K562 (cell line): ENCODE measurements around the gene NXN. TPM values are rescaled to one million over a fixed set of nuclear protein-coding genes. Genes with fewer than 3 reads are reported as not detected.

Experiments
- GTF2A2 ChIP-seq: IDR thresholded peaks from 2 replicates; pipeline ENCODE4 v1.6.1; 2016; ENCODE audit warnings: mild to moderate bottlenecking, missing genetic modification characterization, missing compliant biosample characterization
- HDAC2 ChIP-seq: fragments of 450-650 bp; IDR thresholded peaks from 2 replicates; pipeline ENCODE4 v1.6.1; 2016; ENCODE audit warnings: mild to moderate bottlenecking
- MCM2 ChIP-seq: fragments of 450-650 bp; IDR thresholded peaks from 2 replicates; pipeline ENCODE4 v1.6.1; 2017; ENCODE audit warnings: low read depth, mild to moderate bottlenecking
- MCM5 ChIP-seq: fragments of 450-650 bp; IDR thresholded peaks from 2 replicates; pipeline ENCODE4 v1.6.1; 2016; ENCODE audit warnings: low read depth
- NFXL1 ChIP-seq: fragments of 450-650 bp; formaldehyde crosslinking; IDR thresholded peaks from 2 replicates; pipeline ENCODE4 v1.4.0; 2021; ENCODE audit warnings: mild to moderate bottlenecking
- RBM22 ChIP-seq: fragments of 200-400 bp; formaldehyde crosslinking; IDR thresholded peaks from 2 replicates; pipeline ENCODE4 v1.6.1; 2018; ENCODE audit warnings: low read length, low read depth; ENCODE audit not compliant: poor library complexity, severe bottlenecking
- TAF7 ChIP-seq: fragments of 450-650 bp; IDR thresholded peaks from 2 replicates; pipeline ENCODE4 v1.6.1; 2016; ENCODE audit warnings: missing genetic modification characterization, missing compliant biosample characterization
- ZFP30 ChIP-seq: fragments of 250-450 bp; sonication (Bioruptor Pico); IDR thresholded peaks from 2 replicates; pipeline ENCODE4 v1.8.0; 2022; ENCODE audit warnings: moderate library complexity, mild to moderate bottlenecking, inconsistent platforms, borderline replicate concordance
- ZNF311 ChIP-seq: fragments of 250-450 bp; sonication (Bioruptor Pico); IDR thresholded peaks from 2 replicates; pipeline ENCODE4 v1.4.0; 2020; ENCODE audit warnings: mild to moderate bottlenecking, moderate library complexity
- polyA plus RNA-seq, 8 experiments: library from polyadenylated mRNA; depleted of rRNA in 4 of 8; stranded (reverse) in 5 of 8; unstranded in 3 of 8; fragments of >200 nt; fragmentation: Nextera tagmentation in 2 of 8; fragmentation: Illumina TruSeq in 1 of 8; extraction: Ambion mirVana in 2 of 8; extraction: Trizol in 1 of 8; gene quantifications; 2 replicates each; pipeline versions ENCODE4 v1.2.1 to v1.2.3, GENCODE V29; 2011 to 2014; ENCODE audit warnings: inconsistent platforms in 1 of 8, missing spikeins in 1 of 8
- total RNA-seq, 7 experiments: library from RNA; depleted of rRNA in 6 of 7; stranded (reverse); fragments of >200 nt in 6 of 7; fragmentation: Illumina TruSeq in 2 of 7; extraction: Trizol in 2 of 7; gene quantifications; 2 replicates each; pipeline versions ENCODE4 v1.2.1 to v1.2.3, GENCODE V29; 2011 to 2021; ENCODE audit warnings: low replicate concordance in 1 of 7
- TF ChIP-seq, protein P1 (sequence below): IDR thresholded peaks from 2 replicates; pipeline ENCODE4 v1.6.1; 2012; ENCODE audit warnings: low read depth, low read length, improper control_type of control experiment, borderline replicate concordance
- TF ChIP-seq, protein P2 (sequence below): fragments of 150-350 bp; IDR thresholded peaks from 2 replicates; pipeline ENCODE4 v1.6.1; 2014; ENCODE audit warnings: low read depth, mild to moderate bottlenecking, low read length, borderline replicate concordance
- TF ChIP-seq, protein P3 (sequence below): sonication (generic); IDR thresholded peaks from 2 replicates; pipeline ENCODE4 v1.6.1; 2016

NXN gene
- total and polyA plus RNA-seq, 9 of the 15 experiments (the other 6 are each of a cell fraction or from before 2014, with no cell fraction given) = 0.08 to 0.39 (median 0.29) TPM; not detected in 5

DNA sequence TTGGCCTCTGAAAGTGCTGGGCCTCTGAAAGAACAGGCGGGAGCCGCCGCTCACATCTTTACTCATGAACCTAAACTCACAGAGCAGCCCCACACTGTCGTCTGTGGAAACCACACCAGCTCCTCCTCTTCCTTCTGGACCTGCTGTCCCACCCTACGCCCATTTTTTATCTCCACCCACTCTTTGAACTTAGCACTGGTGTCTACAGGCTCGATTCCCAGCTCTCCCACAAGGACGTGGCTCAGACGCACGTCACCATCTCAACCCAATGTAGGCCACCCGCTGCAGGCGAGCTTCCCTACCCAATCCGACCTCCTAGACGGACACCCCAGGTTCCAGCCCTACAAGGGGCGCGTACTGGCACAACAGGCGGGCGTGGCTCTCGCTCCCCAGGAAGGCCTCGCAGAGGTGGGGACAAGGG is 62.2 kb downstream of the NXN start (continued):
- no peak for TF ChIP-seq MCM2
- TF ChIP-seq TAF7 = no peak
- no peak for TF ChIP-seq HDAC2
- no peak for TF ChIP-seq ZFP30 (CRISPR knock-in tag)
- TF ChIP-seq MCM5 = no peak
- TF ChIP-seq GTF2A2 (tag) = no peak
- TF ChIP-seq, protein P1, sequence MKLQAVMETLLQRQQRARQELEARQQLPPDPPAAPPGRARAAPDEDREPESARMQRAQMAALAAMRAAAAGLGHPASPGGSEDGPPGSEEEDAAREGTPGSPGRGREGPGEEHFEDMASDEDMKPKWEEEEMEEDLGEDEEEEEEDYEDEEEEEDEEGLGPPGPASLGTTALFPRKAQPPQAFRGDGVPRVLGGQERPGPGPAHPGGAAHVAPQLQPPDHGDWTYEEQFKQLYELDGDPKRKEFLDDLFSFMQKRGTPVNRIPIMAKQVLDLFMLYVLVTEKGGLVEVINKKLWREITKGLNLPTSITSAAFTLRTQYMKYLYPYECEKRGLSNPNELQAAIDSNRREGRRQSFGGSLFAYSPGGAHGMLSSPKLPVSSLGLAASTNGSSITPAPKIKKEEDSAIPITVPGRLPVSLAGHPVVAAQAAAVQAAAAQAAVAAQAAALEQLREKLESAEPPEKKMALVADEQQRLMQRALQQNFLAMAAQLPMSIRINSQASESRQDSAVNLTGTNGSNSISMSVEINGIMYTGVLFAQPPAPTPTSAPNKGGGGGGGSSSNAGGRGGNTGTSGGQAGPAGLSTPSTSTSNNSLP = no peak
- no peak for TF ChIP-seq NFXL1
- TF ChIP-seq ZNF311 (CRISPR knock-in tag) = no peak
- TF ChIP-seq, protein P2, sequence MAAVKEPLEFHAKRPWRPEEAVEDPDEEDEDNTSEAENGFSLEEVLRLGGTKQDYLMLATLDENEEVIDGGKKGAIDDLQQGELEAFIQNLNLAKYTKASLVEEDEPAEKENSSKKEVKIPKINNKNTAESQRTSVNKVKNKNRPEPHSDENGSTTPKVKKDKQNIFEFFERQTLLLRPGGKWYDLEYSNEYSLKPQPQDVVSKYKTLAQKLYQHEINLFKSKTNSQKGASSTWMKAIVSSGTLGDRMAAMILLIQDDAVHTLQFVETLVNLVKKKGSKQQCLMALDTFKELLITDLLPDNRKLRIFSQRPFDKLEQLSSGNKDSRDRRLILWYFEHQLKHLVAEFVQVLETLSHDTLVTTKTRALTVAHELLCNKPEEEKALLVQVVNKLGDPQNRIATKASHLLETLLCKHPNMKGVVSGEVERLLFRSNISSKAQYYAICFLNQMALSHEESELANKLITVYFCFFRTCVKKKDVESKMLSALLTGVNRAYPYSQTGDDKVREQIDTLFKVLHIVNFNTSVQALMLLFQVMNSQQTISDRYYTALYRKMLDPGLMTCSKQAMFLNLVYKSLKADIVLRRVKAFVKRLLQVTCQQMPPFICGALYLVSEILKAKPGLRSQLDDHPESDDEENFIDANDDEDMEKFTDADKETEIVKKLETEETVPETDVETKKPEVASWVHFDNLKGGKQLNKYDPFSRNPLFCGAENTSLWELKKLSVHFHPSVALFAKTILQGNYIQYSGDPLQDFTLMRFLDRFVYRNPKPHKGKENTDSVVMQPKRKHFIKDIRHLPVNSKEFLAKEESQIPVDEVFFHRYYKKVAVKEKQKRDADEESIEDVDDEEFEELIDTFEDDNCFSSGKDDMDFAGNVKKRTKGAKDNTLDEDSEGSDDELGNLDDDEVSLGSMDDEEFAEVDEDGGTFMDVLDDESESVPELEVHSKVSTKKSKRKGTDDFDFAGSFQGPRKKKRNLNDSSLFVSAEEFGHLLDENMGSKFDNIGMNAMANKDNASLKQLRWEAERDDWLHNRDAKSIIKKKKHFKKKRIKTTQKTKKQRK = no peak
- TF ChIP-seq RBM22 = no peak
- TF ChIP-seq, protein P3, sequence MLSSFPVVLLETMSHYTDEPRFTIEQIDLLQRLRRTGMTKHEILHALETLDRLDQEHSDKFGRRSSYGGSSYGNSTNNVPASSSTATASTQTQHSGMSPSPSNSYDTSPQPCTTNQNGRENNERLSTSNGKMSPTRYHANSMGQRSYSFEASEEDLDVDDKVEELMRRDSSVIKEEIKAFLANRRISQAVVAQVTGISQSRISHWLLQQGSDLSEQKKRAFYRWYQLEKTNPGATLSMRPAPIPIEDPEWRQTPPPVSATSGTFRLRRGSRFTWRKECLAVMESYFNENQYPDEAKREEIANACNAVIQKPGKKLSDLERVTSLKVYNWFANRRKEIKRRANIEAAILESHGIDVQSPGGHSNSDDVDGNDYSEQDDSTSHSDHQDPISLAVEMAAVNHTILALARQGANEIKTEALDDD = no peak
